IPS DF 4.7 (cell line): Measurements from ENCODE around the gene MRPL4.

Source experiments
- DNase-seq: peaks from one replicate; pipeline ENCODE4 v3.0.0-alpha.2; 2013; ENCODE audit warnings: low spot score; ENCODE audit errors: extremely low read depth

The MRPL4 gene

GRCh38 chr19:10288662-10289166, 36.7 kb downstream of the MRPL4 start:
- DNase-seq = no peak

- no peak for DNase-seq
These were observed 37.3 kb downstream of the MRPL4 start for GRCh38 chr19:10289167-10289835.

DNA sequence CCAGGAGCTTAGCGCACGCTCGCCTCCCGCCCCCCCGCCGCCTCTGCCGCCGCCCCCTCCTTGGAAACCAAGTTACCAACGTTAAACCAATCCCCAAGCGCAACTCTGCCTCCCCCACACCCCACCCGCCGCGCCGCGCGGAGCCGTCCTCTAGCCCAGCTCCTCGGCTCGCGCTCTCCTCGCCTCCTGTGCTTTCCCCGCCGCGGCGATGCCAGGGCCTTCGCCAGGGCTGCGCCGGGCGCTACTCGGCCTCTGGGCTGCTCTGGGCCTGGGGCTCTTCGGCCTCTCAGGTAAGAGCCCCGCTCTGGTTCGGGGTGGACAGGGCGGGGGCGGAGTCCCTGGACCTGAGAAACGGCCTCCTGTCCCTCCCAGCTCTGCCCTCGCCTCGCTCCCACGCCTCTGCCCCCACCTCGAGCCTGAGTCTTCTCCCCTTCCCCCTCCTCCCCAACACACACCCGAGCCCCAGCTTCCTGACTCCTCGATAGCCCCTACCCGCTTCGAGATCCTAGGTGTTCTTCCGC, 37.9 kb downstream of the MRPL4 start, which contains the start of gene ICAM5:
Gene ICAM5, plus strand, starts transcription at position 117 of the 521 bp plus-strand sequence. Its CDS starts 92 bp downstream, at position 209.
- no peak for DNase-seq

DNA sequence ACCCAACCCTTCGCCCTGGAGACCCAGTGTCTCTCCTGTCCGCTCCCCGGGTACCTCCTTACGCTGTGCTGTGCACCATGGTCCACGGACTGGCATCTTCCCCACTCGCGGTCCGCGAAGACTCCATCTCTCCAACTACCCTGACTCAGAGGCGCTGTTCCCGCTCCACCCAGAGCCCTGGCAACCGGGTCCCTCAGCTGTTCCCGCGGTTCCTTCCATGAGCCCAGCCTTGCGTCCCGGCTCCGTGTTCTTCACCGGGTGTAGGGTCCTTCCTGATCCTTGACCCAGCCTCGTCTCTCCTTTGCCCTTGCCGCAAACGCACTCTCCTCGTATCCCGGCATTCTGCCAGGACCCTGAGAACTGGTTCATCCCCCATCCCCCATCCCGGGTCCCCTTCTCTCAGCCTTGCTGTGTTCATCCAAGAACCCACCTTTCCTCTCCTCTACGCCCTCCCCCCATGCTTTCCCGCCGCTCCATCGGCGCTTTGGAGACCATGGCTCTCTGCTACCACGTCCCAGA, 38.4 kb downstream of the MRPL4 start:
- DNase-seq = no peak

DNA sequence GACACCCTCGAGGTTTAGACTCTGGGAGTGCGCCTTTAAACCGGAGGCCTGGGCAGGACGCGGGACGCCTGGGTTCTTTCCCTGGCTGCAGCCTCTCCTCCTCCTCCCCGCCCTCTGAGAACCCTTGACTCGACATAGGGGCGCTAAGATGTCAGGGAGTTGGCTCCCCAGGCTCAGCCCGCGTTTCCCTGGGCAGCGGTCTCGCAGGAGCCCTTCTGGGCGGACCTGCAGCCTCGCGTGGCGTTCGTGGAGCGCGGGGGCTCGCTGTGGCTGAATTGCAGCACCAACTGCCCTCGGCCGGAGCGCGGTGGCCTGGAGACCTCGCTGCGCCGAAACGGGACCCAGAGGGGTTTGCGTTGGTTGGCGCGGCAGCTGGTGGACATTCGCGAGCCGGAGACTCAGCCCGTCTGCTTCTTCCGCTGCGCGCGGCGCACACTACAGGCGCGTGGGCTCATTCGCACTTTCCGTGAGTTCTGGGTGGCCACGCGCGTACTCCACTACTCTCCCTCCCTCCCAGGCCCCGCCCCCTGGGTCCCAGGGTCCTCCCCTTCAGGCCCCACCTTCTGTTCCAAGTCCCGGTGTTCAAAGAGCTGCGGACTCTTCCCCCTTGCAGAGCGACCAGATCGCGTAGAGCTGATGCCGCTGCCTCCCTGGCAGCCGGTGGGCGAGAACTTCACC, 39.0 kb downstream of the MRPL4 start:
- no peak for DNase-seq

- DNase-seq = no peak
These were observed 39.7 kb downstream of the MRPL4 start for GRCh38 chr19:10291554-10292205.

- DNase-seq = no peak
These were observed 40.3 kb downstream of the MRPL4 start for GRCh38 chr19:10292206-10292788.

DNA sequence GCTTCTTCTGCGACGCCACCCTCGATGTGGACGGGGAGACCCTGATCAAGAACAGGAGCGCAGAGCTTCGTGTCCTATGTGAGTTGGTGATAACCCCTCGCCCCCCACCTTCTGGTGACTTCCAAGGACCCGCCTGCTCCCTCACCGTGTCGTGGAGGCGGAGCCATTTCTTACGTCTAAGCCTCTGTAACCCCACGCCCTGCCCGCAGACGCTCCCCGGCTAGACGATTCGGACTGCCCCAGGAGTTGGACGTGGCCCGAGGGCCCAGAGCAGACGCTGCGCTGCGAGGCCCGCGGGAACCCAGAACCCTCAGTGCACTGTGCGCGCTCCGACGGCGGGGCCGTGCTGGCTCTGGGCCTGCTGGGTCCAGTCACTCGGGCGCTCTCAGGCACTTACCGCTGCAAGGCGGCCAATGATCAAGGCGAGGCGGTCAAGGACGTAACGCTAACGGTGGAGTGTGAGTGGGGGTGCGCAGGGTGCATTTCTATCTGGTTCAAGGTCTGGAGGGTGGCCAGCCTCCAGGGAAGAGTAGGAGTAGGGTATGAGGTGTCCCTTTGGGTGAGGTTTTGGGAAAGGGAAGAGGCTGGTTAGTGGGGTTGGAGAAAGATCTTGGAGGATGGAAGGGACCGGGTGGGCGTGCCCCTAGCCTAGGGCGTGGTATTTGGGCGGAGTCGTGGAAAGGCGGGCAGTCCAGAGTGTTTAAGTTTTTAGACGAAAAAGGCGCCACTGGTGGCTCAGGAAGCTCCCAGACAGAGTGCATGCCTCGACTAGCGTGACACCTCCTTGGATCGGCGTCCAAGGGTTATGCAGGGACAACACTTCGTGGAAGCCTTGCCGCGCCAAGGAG, 41.0 kb downstream of the MRPL4 start:
- no peak for DNase-seq

DNA sequence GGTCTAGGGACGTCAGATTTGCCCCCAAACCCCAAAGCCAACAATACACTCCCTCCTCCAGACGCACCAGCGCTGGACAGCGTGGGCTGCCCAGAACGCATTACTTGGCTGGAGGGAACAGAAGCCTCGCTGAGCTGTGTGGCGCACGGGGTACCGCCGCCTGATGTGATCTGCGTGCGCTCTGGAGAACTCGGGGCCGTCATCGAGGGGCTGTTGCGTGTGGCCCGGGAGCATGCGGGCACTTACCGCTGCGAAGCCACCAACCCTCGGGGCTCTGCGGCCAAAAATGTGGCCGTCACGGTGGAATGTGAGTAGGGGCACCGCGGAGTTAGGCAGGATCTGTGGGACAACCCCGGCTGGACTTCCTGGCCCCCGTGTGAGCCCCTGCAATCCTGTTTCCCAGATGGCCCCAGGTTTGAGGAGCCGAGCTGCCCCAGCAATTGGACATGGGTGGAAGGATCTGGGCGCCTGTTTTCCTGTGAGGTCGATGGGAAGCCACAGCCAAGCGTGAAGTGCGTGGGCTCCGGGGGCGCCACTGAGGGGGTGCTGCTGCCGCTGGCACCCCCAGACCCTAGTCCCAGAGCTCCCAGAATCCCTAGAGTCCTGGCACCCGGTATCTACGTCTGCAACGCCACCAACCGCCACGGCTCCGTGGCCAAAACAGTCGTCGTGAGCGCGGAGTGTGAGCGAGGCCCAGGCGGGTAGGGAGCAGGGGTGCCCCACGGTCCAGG, 41.8 kb downstream of the MRPL4 start:
- DNase-seq = no peak

- DNase-seq = no peak
These were observed 42.3 kb downstream of the MRPL4 start for GRCh38 chr19:10294368-10294697.

DNA sequence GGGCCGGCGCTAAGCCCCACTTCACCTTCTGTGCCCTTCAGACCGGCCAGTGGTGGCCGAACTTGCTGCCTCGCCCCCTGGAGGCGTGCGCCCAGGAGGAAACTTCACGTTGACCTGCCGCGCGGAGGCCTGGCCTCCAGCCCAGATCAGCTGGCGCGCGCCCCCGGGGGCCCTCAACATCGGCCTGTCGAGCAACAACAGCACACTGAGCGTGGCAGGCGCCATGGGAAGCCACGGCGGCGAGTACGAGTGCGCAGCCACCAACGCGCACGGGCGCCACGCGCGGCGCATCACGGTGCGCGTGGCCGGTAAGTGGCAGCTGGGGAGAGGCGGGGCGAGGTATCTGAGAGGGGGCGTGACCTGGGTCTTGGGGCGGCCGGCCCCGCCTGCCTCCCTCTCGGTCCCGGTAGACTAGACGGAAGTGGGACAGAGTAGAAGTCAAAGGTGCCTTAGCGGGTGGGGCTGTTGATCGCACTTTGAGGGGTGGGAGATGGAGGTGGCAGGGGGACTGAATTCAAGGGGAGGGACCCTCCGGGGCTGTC, 43.4 kb downstream of the MRPL4 start:
- DNase-seq = no peak

- no peak for DNase-seq
These were observed 44.0 kb downstream of the MRPL4 start for GRCh38 chr19:10295847-10296591.

- DNase-seq = no peak
These were observed 47.8 kb downstream of the MRPL4 start for GRCh38 chr19:10299545-10300458.

DNA sequence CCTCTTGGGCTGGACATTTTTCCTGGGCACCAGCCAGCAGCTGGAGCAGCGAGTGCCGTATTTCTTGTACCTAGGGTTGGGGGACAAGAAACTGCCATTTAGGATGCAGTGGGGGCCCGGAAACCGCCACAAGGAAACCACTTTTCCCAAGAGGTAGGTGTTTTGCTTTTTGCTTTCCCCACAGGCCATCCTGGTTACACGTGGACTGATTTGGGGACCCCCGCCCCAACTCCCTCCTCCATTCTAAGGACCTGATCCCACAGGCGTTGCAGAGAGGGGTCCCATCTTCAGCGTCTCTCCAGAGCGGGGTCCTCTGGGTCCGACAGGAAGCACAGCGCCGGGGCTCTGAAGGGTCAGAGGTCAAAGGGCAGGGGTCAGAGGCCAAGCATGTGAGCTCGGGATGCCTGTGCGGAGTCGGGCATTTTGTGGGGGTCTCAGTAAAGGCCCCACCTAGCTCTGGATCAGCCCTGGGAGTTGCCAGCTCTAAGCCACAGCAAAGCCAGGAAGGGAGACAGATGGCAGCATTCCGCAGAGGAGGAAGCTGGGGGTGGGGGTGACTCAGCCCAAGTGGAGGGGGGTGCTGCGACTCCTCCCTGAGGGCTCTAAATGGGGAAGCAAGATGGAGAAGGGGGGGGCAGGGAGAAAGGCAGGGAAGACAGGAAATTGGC, 53.3 kb downstream of the MRPL4 start:
- DNase-seq = no peak

DNA sequence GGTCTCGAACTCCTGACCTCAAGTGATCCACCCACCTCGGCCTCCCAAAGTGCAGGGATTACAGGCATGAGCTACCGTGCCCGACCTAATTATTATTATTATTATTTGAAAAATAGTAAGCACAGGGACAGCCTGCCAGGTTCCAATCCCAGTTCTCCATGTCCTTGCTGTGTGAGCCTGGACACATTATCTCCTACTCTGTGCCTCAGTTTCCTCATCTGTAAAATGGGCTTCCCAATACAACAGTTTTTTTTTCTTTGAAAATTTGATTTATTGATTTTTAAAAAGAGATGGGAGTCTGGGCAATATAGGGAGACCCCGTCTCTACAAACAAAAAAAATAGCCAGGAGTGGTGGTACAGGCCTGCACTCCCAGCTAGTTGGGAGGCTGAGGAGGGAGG, 54.3 kb downstream of the MRPL4 start:
- DNase-seq = no peak

- no peak for DNase-seq
These were observed 57.4 kb downstream of the MRPL4 start, which contains the start of gene ZGLP1 for GRCh38 chr19:10309423-10309822. ZGLP1 (minus strand) TSS chr19:10309815.
